Small intestine (tissue), 7 donors: ENCODE measurements around the gene CEMIP. TPM values are rescaled to one million over a fixed set of nuclear protein-coding genes. Genes with fewer than 3 reads are reported as not detected.

Experiments used
- DNase-seq, 2 donors: peaks; one replicate each; pipeline versions ENCODE4 v3.0.0 to v3.0.0-alpha.2; 2013
- FAIRE-seq: peaks from 2 replicates; lab custom pipeline; 2012; peaks lifted over from hg19 to GRCh38; lab: Jason Lieb, UNC
- H3K27ac ChIP-seq, 3 donors: one replicate each; pipeline ENCODE4 v1.5.1; 2013; ENCODE audit warnings: low read length in 2 of 3, mild to moderate bottlenecking in 2 of 3, control low read depth in 1 of 3, inconsistent platforms in 1 of 3, low read depth in 1 of 3, moderate library complexity in 1 of 3
- H3K27me3 ChIP-seq, 3 donors: one replicate each; pipeline ENCODE4 v1.6.1; 2013; ENCODE audit warnings: low read length in 3 of 3, inconsistent platforms in 1 of 3; ENCODE audit not compliant: control insufficient read depth in 3 of 3, insufficient read depth in 3 of 3
- H3K36me3 ChIP-seq, 3 donors: one replicate each; pipeline ENCODE4 v1.6.1; 2013; ENCODE audit warnings: low read length in 3 of 3, inconsistent platforms in 1 of 3, low read depth in 1 of 3, mild to moderate bottlenecking in 1 of 3, moderate library complexity in 1 of 3; ENCODE audit not compliant: control insufficient read depth in 3 of 3, insufficient read depth in 2 of 3
- H3K4me1 ChIP-seq, 3 donors: one replicate each; pipeline ENCODE4 v1.6.1; 2013; ENCODE audit warnings: low read length in 2 of 3, inconsistent platforms in 1 of 3, low read depth in 1 of 3, mild to moderate bottlenecking in 1 of 3, moderate library complexity in 1 of 3; ENCODE audit not compliant: control insufficient read depth in 3 of 3, insufficient read depth in 2 of 3
- H3K4me3 ChIP-seq, 3 donors: one replicate each; pipeline ENCODE4 v1.5.1; 2013; ENCODE audit warnings: low read length in 3 of 3, control low read depth in 1 of 3, inconsistent platforms in 1 of 3, low read depth in 1 of 3, mild to moderate bottlenecking in 1 of 3, moderate library complexity in 1 of 3
- H3K9me3 ChIP-seq, 2 donors: one replicate each; pipeline ENCODE4 v1.6.1; 2013; ENCODE audit warnings: low read depth in 1 of 2, low read length in 1 of 2; ENCODE audit not compliant: control insufficient read depth in 2 of 2, insufficient read depth in 1 of 2
- WGBS, 3 donors: extraction: QIAGEN DNeasy Blood & Tissue Kit; methylation state at CpG; one replicate each; pipeline ENCODE4 v1.1.7; 2013; 5-methylcytosine and 5-hydroxymethylcytosine counted together
- polyA plus RNA-seq, 4 donors: library from polyadenylated mRNA; stranded (reverse) in 3 of 4; unstranded in 1 of 4; fragments of 200-250 nt in 3 of 4; fragments of 120-200 nt in 1 of 4; gene quantifications; one replicate each; pipeline versions ENCODE4 v1.2.1 to v1.2.3, GENCODE V29; 2013
- donor health status: healthy with polysubstance abuse.
- donor health status: control.
- donor health status: control.
- donor health status: Bipolar disorder and iron deficiency.
- donor health status: healthy.

The CEMIP gene
- polyA plus RNA-seq, 4 donors = 0.27 to 1.4 (median 0.93) TPM

DNA sequence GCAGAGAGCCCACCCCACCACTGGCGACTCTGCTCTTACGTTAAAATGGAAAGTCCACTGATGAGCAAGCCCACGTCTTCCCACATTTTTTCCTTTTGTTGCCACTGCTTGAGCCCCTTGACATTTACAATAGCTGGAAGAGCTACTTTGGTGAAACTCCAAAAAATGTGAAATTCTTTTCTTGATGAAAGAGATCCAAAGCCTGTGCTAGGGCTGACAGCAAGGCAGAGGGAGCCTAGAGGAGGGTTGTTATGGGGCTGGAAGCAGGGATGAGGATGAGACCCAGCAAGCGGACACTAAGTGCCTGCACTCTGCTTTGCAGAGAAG is 97.1 kb downstream of the CEMIP start:
- FAIRE-seq (no peak), DNase-seq (no peak)
- Histone ChIP-seq H3K27ac (no peak overlapping the region), H3K4me1 (no peaks in the 10 kb centered on the region), H3K9me3 (no peaks in the 10 kb centered on the region), H3K36me3 (no peaks in the 10 kb centered on the region), H3K4me3 (no peak overlapping the region), H3K27me3 (no peaks in the 10 kb centered on the region)
- 86 to 92% (median 90%) methylated on average over 4 of the region's 4 CpGs for WGBS, 3 donors

DNA sequence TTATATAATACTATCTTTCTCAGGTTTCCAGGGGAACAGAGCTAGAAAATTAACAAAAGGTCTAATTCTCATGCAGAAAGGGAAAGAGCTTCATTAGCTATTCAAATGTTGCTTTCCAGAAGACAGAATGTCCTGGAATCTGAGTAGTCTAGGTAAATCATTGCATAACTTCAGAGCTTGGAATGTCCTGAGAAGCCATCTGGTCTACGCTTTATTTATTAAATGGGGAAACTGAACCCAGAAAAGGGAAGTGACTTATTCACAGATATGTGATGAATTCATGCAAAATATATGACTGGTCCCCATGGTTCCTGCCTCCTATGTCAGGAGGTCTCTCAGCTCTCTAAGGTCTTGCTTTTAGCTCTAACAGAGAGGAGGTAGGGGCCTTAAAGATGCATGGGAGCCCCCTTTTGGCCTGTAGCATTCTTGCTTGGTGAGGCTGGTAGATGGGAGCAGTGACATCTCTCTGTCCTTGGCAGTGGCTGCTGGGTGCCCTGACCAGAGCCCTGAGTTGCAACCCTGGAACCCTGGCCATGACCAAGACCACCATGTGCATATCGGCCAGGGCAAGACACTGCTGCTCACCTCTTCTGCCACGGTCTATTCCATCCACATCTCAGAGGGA is 99.2 kb downstream of the CEMIP start:
- DNase-seq (no peak), FAIRE-seq (no peak)
- Histone ChIP-seq H3K36me3 (no peaks in the 10 kb centered on the region), H3K4me1 (no peaks in the 10 kb centered on the region), H3K4me3 (no peak overlapping the region), H3K27ac (no peak overlapping the region), H3K9me3 (no peaks in the 10 kb centered on the region), H3K27me3 (no peaks in the 10 kb centered on the region)
- 84 to 93% (median 88%) methylated on average over 3 of the region's 3 CpGs for WGBS, 3 donors

DNA sequence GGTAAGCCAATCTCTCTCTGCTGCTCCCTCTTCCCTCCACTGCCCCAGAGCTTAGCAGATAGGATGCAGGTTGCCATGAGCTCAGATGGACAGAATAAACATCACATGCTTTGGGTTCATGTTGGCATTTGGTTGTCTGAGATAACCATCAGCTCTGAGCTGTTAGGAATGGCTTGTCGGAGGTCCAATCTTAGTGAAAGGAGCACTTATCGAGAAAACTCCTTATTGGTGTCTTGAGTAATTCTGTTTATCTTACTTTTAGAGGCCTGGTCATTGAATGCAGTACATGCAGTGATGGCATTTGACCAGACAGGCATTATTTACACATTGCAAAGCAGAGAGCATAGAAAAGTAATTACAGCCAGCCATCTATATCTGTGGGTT is 99.7 kb downstream of the CEMIP start:
- Histone ChIP-seq H3K36me3 (no peaks in the 10 kb centered on the region), H3K9me3 (no peaks in the 10 kb centered on the region), H3K4me3 (no peak overlapping the region), H3K4me1 (no peaks in the 10 kb centered on the region), H3K27me3 (no peaks in the 10 kb centered on the region), H3K27ac (no peak overlapping the region)
- WGBS, 3 donors = 79 to 94% (median 88%) methylated on average over 2 of the region's 2 CpGs
- FAIRE-seq = no peak
- no peak for DNase-seq

DNA sequence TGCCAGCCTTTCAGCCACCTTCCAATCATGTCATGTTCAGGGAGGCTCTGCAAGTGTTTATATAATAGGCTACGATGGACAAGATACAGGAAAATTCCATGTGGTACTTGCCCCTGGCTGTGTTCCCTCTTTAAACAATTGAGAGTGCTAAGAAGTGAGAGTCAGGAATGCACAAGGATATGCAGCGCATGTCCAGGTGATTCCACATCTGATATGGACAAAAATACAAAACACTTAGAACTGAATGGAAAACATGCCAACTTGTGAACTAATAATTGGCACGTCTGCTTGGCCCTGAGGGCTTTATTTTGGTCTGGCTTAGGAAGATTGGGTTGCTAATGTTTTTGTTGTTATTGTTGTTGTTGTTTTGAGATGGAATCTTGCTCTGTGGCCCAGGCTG is 100.9 kb downstream of the CEMIP start:
- no peak for FAIRE-seq
- Histone ChIP-seq H3K9me3 (no peaks in the 10 kb centered on the region), H3K27ac (no peak overlapping the region), H3K36me3 (no peaks in the 10 kb centered on the region), H3K4me3 (no peak overlapping the region), H3K4me1 (no peaks in the 10 kb centered on the region), H3K27me3 (no peaks in the 10 kb centered on the region)
- no peak for DNase-seq
- 78 to 90% (median 85%) methylated on average over 3 of the region's 3 CpGs for WGBS, 3 donors

DNA sequence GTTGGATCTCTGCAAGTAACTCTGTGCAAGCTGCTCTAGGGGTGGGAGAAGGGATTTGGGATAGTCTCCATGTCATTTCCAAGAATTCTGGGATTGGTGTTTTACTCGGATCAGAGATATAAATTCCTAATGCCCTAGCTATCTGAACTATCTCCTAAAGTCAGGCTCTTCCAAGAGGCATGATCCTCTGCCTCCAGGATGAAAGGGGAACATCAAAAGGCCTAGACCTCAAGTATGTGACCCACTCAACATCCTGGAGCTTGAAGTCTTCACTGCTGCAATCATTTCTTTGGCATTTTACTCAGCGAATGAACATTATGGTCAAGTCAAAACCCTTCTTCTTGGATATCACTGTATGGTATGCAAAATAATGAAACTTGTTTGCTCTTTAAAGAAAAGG is 104.5 kb downstream of the CEMIP start:
- Histone ChIP-seq H3K27me3 (no peaks in the 10 kb centered on the region), H3K9me3 (no peaks in the 10 kb centered on the region), H3K36me3 (no peaks in the 10 kb centered on the region), H3K27ac (no peak overlapping the region), H3K4me1 (no peaks in the 10 kb centered on the region), H3K4me3 (no peak overlapping the region)
- FAIRE-seq (no peak), DNase-seq (no peak)
- WGBS, 3 donors = 78 to 86% (median 78%) methylated on average over 2 of the region's 2 CpGs

DNA sequence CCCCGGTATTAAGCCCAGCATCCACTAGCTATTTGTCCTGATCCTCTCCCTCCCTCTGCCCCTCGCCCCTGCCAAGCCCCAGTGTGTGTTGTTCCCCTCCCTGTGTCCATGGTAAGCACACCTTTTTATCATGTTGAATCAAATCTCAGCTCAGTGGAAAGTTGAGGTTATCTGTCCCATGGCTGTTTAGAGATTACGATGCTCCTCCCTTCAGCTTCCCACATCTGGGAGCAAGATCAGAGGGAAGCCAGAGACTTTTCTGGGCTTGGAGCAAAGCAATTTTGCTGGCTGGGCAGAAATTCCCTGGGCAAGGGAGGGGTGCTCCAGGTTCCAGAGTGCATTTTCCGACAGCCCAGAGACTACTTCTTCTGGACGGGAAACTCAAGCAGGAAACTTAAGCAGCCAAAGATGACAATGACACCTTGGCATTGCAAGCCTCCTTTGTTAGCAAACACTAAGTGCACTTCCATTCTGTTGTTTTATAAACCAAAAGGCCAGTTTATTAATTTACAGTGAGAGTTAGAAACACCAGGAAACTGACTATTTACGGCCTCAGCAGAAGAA is 105.9 kb downstream of the CEMIP start:
- FAIRE-seq = no peak

DNA sequence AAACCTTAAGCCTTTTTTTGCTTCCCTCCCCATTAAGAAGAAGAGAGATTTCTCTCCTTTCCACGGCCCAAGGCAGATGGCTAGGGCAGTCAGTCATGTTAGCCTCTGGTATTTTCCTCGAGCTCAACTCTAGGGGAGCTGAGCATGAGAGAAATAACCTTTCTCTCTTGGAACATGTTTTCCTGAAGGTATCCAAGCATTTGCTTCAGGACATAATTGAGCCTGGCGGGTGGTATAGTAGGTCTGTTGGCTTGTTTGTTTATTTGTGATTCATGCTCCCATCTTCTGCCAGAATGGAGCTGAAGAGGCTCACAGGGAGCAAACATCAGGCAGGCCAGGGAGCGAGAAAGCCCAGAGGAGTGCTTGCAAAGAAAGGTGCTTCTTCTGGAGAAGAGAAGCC is 108.0 kb downstream of the CEMIP start:
- Histone ChIP-seq H3K27ac (no peak overlapping the region), H3K9me3 (no peaks in the 10 kb centered on the region), H3K27me3 (no peaks in the 10 kb centered on the region), H3K4me3 (no peak overlapping the region), H3K4me1 (no peaks in the 10 kb centered on the region), H3K36me3 (no peaks in the 10 kb centered on the region)
- no peak for FAIRE-seq
- WGBS, 3 donors = 76 to 83% (median 81%) methylated on average over 4 of the region's 4 CpGs
- DNase-seq = no peak

More for the DNA sequence above, 105.9 kb downstream of the CEMIP start:
- H3K27ac ChIP-seq = no peak overlapping the region
- H3K4me3 ChIP-seq = no peak overlapping the region
- H3K27me3 ChIP-seq = no peaks in the 10 kb centered on the region
- H3K4me1 ChIP-seq = no peaks in the 10 kb centered on the region
- WGBS, 3 donors = 36 to 58% (median 49%) methylated on average over 6 of the region's 6 CpGs
- no peaks in the 10 kb centered on the region for H3K9me3 ChIP-seq
- H3K36me3 ChIP-seq = no peaks in the 10 kb centered on the region
- DNase-seq = peak in 1 of 2 donors; percentile 11

DNA sequence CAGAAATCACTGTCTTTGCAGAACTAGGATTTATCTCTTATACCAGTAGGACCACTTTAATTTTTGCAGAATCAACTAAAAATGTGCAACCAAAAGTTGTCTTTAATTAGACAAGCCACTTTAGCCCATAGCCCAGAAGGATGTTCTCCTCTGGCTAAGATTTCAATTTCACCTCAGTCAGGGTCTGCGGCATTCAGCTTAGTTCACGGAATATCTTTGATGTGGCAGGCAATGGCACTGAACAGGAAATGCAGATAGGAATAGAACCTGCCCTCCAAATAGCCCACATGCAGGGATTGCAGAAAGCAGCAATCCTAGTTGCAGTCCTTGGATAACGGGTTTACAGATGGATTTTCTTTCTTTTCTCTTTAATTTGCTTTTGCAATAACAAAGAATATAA is 109.7 kb downstream of the CEMIP start:
- Histone ChIP-seq H3K27ac (no peak overlapping the region), H3K9me3 (no peaks in the 10 kb centered on the region), H3K4me3 (no peak overlapping the region), H3K36me3 (no peaks in the 10 kb centered on the region), H3K27me3 (no peaks in the 10 kb centered on the region), H3K4me1 (no peaks in the 10 kb centered on the region)
- DNase-seq = no peak
- WGBS, 3 donors = 75 to 93% (median 87%) methylated on average over 3 of the region's 3 CpGs
- no peak for FAIRE-seq
